ENCODE measurements around the gene TMBIM6. TPM values are rescaled to one million over a fixed set of nuclear protein-coding genes. Genes with fewer than 3 reads are reported as not detected.

The TMBIM6 gene
- total and polyA plus RNA-seq, 8 donors = 79.6 to 606 (median 221) TPM

DNA sequence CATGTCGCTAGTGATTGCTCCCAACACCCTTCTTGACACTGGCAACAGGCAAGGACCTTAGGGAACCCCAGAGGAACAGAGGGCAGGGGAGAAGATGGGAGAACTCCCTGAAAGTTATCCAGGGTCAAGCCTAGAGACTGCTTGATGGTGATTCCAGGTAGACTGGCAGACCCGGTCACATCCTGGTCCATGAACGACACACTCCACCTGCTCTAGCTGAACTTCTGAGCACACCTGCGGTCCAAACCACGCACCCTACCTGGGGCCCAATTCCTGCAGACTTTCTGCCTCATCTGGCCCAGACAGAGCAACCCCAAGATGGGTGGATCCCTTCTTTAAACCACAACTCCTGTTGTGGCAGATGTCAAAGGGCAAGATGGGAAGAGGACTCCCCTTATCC is 52.7 kb downstream of the TMBIM6 start:
- Histone ChIP-seq H3K27me3 (no peaks in the 10 kb centered on the region), H3K27ac (no peak overlapping the region), H3K4me3 (no peak overlapping the region), H3K36me3 (peaks cover 20 to 91% (median 78%) of the 10 kb centered on the region in 4 donors), H3K4me1 (no peaks in the 10 kb centered on the region), H3K9me3 (no peaks in the 10 kb centered on the region)
- intact Hi-C loops (cut with DNase I; ENCODE audit: low total_unique reads) = no loop called here
- DNase-seq = no peak
- WGBS, 5 donors = 82 to 93% (median 91%) methylated on average over 5 of the region's 5 CpGs
- TF ChIP-seq, protein P1, sequence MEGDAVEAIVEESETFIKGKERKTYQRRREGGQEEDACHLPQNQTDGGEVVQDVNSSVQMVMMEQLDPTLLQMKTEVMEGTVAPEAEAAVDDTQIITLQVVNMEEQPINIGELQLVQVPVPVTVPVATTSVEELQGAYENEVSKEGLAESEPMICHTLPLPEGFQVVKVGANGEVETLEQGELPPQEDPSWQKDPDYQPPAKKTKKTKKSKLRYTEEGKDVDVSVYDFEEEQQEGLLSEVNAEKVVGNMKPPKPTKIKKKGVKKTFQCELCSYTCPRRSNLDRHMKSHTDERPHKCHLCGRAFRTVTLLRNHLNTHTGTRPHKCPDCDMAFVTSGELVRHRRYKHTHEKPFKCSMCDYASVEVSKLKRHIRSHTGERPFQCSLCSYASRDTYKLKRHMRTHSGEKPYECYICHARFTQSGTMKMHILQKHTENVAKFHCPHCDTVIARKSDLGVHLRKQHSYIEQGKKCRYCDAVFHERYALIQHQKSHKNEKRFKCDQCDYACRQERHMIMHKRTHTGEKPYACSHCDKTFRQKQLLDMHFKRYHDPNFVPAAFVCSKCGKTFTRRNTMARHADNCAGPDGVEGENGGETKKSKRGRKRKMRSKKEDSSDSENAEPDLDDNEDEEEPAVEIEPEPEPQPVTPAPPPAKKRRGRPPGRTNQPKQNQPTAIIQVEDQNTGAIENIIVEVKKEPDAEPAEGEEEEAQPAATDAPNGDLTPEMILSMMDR (IDR thresholded peaks at IDR 0.05) = no peak
- no peak for TF ChIP-seq EP300 (IDR thresholded peaks at IDR 0.05)
- TF ChIP-seq POLR2A (IDR thresholded peaks at IDR 0.05) = no peak
- no peak for TF ChIP-seq POLR2AphosphoS5 (IDR thresholded peaks at IDR 0.05)

DNA sequence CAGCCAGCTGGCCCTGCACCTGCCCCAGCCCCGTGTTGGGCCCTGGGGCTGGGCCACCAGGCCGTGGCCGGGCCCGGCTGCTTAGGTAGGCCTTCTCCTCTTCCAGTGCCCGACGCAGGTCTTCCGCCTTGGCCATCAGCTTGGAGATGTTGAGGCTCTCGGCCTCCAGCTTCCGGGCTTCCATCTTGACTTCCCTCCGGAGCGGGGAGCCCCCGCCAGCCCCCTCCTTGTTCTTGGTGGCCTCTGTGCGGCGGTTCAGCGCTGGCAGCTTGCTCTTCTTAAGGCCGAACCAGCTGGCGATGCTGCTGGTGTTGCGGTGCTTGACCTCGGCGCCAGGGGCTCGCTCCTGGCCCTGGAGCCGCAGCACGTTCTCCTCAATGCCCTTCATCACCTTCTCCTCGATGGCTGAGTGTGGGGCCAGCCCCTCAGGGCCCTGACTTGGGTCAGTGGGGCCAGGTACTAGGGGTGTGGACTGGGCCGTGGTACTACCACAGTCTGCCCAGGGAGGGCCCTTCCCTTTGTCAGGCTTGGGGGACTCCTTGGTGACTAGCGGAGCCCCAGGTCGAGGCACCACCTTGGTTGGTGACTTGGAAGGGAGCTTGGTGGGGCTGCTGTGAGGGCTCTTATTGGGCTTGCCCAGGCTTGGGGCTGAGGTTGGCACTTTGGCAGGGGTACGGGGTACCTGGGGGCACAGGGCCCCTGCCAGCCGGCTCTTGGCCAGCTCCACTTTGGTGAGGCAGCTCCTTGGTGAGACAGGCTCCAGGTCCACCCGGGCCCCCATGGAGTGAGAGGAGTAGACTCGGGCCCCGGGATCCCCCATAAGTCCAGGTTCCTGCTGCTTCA is 53.7 kb downstream of the TMBIM6 start:
- 90 to 94% (median 91%) methylated on average over 11 to 32 of the region's 32 CpGs for WGBS, 5 donors
- Histone ChIP-seq H3K27ac (no peak overlapping the region), H3K36me3 (peaks cover 20 to 94% (median 84%) of the 10 kb centered on the region in 4 donors), H3K9me3 (no peaks in the 10 kb centered on the region), H3K4me3 (no peak overlapping the region), H3K27me3 (no peaks in the 10 kb centered on the region), H3K4me1 (no peaks in the 10 kb centered on the region)
- DNase-seq = no peak
- intact Hi-C loops (cut with DNase I; ENCODE audit: low total_unique reads) = no loop called here
- TF ChIP-seq POLR2AphosphoS5 (IDR thresholded peaks at IDR 0.05) = no peak

DNA sequence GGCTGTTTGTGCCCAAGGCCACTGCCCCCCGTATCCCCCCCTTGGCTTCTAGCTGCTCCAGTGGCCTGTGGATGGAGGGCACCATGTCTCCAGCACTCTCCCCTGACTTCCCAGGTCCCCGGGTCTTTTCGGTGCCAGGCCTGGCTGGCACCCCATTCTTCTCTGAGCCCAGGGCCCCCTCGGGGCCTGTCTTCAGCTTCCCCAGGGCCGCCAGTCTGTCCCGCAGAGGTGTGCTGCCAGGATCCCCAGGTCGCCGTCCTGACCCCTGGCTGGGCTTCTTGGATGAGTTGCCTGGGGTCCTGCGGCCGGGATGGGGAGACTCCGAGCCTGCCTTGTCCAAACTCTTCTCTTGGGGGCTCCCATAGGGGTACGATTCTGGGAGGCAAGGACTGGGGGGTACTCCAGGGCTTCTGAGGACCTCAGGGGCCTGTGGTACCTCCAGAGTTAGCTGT is 54.3 kb downstream of the TMBIM6 start:
- Histone ChIP-seq H3K36me3 (peaks cover 20 to 97% (median 88%) of the 10 kb centered on the region in 4 donors), H3K27me3 (no peaks in the 10 kb centered on the region), H3K4me3 (no peak overlapping the region), H3K27ac (no peak overlapping the region), H3K4me1 (no peaks in the 10 kb centered on the region), H3K9me3 (no peaks in the 10 kb centered on the region)
- 88 to 94% (median 89%) methylated on average over 9 to 12 of the region's 12 CpGs for WGBS, 5 donors
- intact Hi-C loops (cut with DNase I; ENCODE audit: low total_unique reads) = no loop called here
- TF ChIP-seq POLR2A (IDR thresholded peaks at IDR 0.05) = no peak
- TF ChIP-seq, protein P1 (IDR thresholded peaks at IDR 0.05) = no peak
- TF ChIP-seq POLR2AphosphoS5 (IDR thresholded peaks at IDR 0.05) = no peak
- TF ChIP-seq EP300 (IDR thresholded peaks at IDR 0.05) = no peak
- no peak for DNase-seq

DNA sequence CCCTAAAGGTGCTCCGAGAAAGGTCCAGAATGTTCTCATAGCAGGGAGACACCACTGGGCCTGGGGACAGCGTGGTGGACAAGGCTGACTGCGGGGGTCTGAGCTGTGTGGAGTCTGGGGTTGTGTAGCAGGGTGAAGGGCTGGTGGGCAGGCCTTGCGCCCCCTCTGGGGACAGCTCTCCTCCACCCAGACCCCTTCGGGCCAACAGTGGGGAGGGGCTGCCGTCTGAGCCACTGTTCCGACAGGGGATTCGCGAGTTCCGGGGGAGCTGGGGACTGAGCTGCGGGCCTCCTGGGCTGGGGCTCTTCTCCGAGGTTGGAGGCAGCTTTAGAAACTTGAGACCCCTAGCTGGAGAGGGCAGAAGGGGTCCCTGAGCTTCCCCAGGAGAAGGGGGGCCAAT is 54.8 kb downstream of the TMBIM6 start:
- H3K27ac ChIP-seq = no peak overlapping the region
- TF ChIP-seq EP300 (IDR thresholded peaks at IDR 0.05) (no peak), POLR2AphosphoS5 (IDR thresholded peaks at IDR 0.05) (no peak), POLR2A (IDR thresholded peaks at IDR 0.05) (no peak)
- TF ChIP-seq, protein P1 (IDR thresholded peaks at IDR 0.05) = no peak
- no peak overlapping the region for H3K4me3 ChIP-seq
- intact Hi-C loops (cut with DNase I; ENCODE audit: low total_unique reads) = no loop called here
- no peak for DNase-seq
- H3K27me3 ChIP-seq = no peaks in the 10 kb centered on the region
- H3K4me1 ChIP-seq = no peaks in the 10 kb centered on the region
- H3K9me3 ChIP-seq = no peaks in the 10 kb centered on the region
- WGBS, 5 donors = 86 to 93% (median 93%) methylated on average over 10 to 12 of the region's 12 CpGs
- H3K36me3 ChIP-seq = peaks cover 20 to 97% (median 88%) of the 10 kb centered on the region in 4 donors

Measured in stomach (tissue), 9 donors.